Raji (cell line): ENCODE measurements around the gene CHRM4.

Source experiments
- POLR2A ChIP-seq: IDR thresholded peaks from 2 replicates; pipeline ENCODE4 v1.6.1; 2011; ENCODE audit warnings: low read depth, low read length, control low read depth; ENCODE audit not compliant: insufficient read depth

Gene CHRM4

GRCh38 chr11:46380340-46381047 is 11.1 kb downstream of the CHRM4 start:
- no peak for TF ChIP-seq POLR2A

- no peak for TF ChIP-seq POLR2A
These were observed 12.6 kb downstream of the CHRM4 start for GRCh38 chr11:46378811-46379481.

GRCh38 chr11:46378296-46378695 is 13.3 kb downstream of the CHRM4 start:
- no peak for TF ChIP-seq POLR2A

DNA sequence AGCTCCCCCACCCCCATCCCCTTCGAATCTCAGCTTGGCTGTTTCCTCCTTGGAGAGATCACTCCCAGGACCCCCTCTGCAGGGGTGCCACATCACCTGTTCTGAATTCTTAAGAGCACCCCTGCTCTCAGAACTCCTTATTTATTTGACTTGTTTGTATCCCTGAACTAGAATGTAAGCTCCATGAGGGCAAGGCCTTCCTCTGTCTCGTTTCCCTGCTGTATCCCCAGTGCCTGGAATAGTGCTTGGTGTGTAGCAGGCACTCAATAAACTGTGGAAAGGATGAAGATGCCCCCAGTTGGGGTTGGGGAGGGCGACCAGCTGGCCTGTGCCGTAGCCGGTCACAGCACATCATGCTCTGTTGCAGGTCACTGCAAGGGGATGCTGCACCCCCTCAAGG is 13.7 kb downstream of the CHRM4 start:
- no peak for TF ChIP-seq POLR2A

DNA sequence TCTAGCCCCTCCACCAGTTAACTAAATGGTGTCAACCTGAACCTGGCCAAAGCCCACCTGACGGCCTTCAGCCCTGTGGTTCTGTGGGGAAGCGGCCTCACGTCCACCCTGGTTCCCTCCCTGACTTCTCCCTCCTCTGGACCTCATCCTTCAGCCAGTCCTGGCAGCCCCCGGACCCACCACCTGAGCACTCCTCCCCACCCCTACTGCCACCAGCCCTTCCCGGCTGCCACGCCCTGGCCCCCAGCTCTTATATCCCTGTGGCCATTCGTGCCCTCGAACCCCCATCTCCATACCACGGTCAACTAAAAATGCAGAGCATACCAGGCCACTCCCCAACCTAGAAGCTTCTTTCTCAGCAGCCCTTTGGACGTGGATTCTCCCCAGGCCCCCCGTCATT is 14.3 kb downstream of the CHRM4 start:
- TF ChIP-seq POLR2A, result no peak

GRCh38 chr11:46376258-46377050 is 15.1 kb downstream of the CHRM4 start:
- TF ChIP-seq POLR2A, result no peak

- no peak for TF ChIP-seq POLR2A
These were observed 16.0 kb downstream of the CHRM4 start for GRCh38 chr11:46375392-46376101.

DNA sequence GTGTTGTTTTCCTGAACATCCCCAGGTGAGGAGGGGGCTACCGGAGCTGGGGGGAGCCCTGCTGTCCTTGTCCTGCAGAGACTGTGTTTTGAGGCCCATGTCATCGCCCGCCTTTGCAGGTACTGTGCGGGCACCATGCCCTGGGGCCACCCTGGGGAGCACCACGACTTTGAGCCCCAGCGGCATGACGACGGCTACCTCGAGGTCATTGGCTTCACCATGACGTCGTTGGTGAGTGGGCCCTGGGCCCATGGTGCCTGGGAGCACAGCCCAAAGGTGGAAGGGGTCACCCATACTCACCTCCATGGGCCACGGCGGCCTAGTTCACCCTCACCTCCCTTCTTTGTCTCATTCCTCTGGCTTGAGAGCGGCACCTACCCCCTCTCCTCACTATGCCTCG is 16.8 kb downstream of the CHRM4 start:
- no peak for TF ChIP-seq POLR2A

GRCh38 chr11:46373787-46374740 is 17.5 kb downstream of the CHRM4 start:
- no peak for TF ChIP-seq POLR2A

GRCh38 chr11:46372086-46372485 is 19.5 kb downstream of the CHRM4 start:
- no peak for TF ChIP-seq POLR2A

GRCh38 chr11:46370253-46370652 is 21.3 kb downstream of the CHRM4 start:
- no peak for TF ChIP-seq POLR2A

DNA sequence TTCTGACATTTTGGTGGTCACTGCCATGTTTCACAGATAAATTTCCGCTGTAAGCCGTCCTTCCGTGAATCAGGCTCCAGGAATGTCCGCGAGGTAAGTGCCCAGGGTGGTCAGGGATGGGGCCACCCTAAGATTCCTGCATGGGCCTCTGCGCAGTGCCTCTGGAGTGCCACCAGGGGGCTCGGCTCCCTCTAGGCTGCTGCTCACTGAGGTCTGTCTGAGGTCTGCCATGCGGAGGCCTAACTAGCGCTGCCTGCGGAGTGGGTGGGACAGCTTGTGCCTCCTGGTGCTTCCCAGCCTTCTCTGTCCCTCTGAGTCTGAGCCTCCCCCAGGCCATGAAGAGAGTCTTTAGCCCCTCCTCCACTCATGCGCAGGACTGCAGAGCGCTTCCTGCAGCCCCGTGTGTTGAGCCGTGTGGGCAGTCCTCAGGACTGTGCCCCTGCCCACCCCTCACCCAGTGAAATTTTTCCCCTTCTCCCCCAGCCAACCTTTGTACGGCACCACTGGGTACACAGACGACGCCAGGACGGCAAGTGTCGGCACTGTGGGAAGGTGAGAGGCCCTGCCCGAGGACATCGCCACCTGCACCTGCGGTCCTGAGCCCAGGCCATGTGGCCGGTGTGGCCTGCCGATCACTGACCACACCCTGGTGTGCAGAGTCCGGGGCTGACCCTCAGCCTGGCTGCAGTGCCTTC is 22.0 kb downstream of the CHRM4 start:
- no peak for TF ChIP-seq POLR2A

DNA sequence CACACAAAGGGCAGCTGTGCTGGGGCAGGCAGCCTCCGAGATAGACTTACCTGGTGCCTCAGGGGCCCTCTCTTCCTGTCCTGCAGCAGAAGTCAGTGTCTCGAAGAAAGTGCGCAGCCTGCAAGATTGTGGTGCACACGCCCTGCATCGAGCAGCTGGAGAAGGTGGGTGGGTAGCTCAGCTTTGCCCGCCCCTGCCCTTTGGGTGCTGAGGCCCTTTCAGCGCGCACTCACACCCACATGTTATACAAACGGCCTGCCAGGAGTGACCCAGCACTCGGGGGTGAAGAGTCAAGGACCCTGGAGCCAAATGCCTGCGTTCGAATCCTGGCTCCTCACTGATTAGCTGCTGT is 23.7 kb downstream of the CHRM4 start:
- no peak for TF ChIP-seq POLR2A
